NCI-H748 (cell line): Measurements from ENCODE around the gene CDK7.
A peak's percentile ranks its signal among the peaks of the same experiment; 100 is the strongest.
"Not testable (repeated sequence)": the region's sequence is repeated elsewhere in the genome, so short reads cannot be mapped to it uniquely, and the experiment has no call there.

Experiments used
- DNase-seq: peaks from one replicate; lab custom pipeline; 2025; ENCODE audit not compliant: unreplicated experiment; lab: John Stamatoyannopoulos, UW

CDK7 gene

GRCh38 chr5:69234457-69235268, at the start of gene CDK7:
Gene CDK7, plus strand, starts transcription at chr5:69234886. Its CDS starts 90 bp downstream, at chr5:69234976.
- DNase-seq: peak; percentile 92

GRCh38 chr5:69187342-69187741, 47.3 kb upstream of the CDK7 start:
- no peak for DNase-seq

GRCh38 chr5:69188811-69189161, 45.9 kb upstream of the CDK7 start:
- no peak for DNase-seq

GRCh38 chr5:69189162-69190086, 45.3 kb upstream of the CDK7 start, which contains the start of gene CENPH:
Gene CENPH, plus strand, starts transcription at chr5:69189583. Its CDS starts 52 bp downstream, at chr5:69189635.
- DNase-seq: peak; percentile 95

- no peak for DNase-seq
These were observed 32.2 kb upstream of the CDK7 start for GRCh38 chr5:69202497-69202896.

GRCh38 chr5:69206528-69207190, 28.0 kb upstream of the CDK7 start:
- no peak for DNase-seq

GRCh38 chr5:69209602-69210001, 25.1 kb upstream of the CDK7 start:
- no peak for DNase-seq

- DNase-seq: no peak
These were observed 23.5 kb upstream of the CDK7 start for GRCh38 chr5:69211200-69211599.

- DNase-seq: no peak
These were observed 22.7 kb upstream of the CDK7 start for GRCh38 chr5:69212022-69212421.

GRCh38 chr5:69213513-69214215, 21.0 kb upstream of the CDK7 start:
- no peak for DNase-seq

GRCh38 chr5:69217151-69217511, 17.6 kb upstream of the CDK7 start:
- DNase-seq: no peak

GRCh38 chr5:69217548-69218526, 16.8 kb upstream of the CDK7 start:
- DNase-seq: peak; percentile 94

- no peak for DNase-seq
These were observed 14.7 kb upstream of the CDK7 start for GRCh38 chr5:69219939-69220338.

- not testable (repeated sequence) for DNase-seq
These were observed 14.3 kb upstream of the CDK7 start for GRCh38 chr5:69220371-69220770.

GRCh38 chr5:69220833-69221232, 13.9 kb upstream of the CDK7 start:
- DNase-seq: peak; percentile 47

- no peak for DNase-seq
These were observed 10.2 kb upstream of the CDK7 start for GRCh38 chr5:69224520-69224919.

- DNase-seq: no peak
These were observed 8.8 kb upstream of the CDK7 start for GRCh38 chr5:69225860-69226259.

GRCh38 chr5:69230181-69230580, 4.5 kb upstream of the CDK7 start:
- no peak for DNase-seq

- no peak for DNase-seq
These were observed 3.4 kb upstream of the CDK7 start for GRCh38 chr5:69231281-69231680.

GRCh38 chr5:69231851-69232250, 2.8 kb upstream of the CDK7 start:
- no peak for DNase-seq
